BJ (cell line): ENCODE measurements around the gene C15orf39. TPM values are rescaled to one million over a fixed set of nuclear protein-coding genes. Genes with fewer than 3 reads are reported as not detected.
"Not testable (repeated sequence)": the region's sequence is repeated elsewhere in the genome, so short reads cannot be mapped to it uniquely, and the experiment has no call there.

Experiments used
- CTCF ChIA-PET: fragments of 350-600 bp; formaldehyde crosslinking; extraction: SDS; loops from one replicate; lab custom pipeline; 2021; ENCODE audit warnings: antibody characterized with exemption, inconsistent platforms; lab: Yijun Ruan, JAX
- POLR2A ChIA-PET: fragments of 300-600 bp; sonication (Branson Sonifier 250); formaldehyde crosslinking; extraction: SDS; loops from one replicate; lab custom pipeline; 2021; ENCODE audit warnings: antibody characterized with exemption; lab: Charles Lee
- DNase-seq: peaks from one replicate; pipeline ENCODE4 v3.0.0-alpha.2; 2011; ENCODE audit warnings: low read depth
- H3K27me3 ChIP-seq: 2 replicates; pipeline ENCODE4 v1.6.0; 2011; ENCODE audit warnings: low read length; ENCODE audit not compliant: control insufficient read depth, insufficient read depth
- H3K36me3 ChIP-seq: 2 replicates; pipeline ENCODE4 v1.5.1; 2011; ENCODE audit warnings: low read length; ENCODE audit not compliant: control insufficient read depth, insufficient read depth
- H3K4me3 ChIP-seq: 2 replicates; pipeline ENCODE4 v1.5.1; 2011; ENCODE audit warnings: low read depth, mild to moderate bottlenecking, control low read depth, low read length
- CTCF ChIP-seq: IDR thresholded peaks from 2 replicates; pipeline ENCODE4 v1.5.1; 2011; ENCODE audit warnings: low read depth, mild to moderate bottlenecking, control low read depth, inconsistent platforms, low read length, moderate library complexity; ENCODE audit not compliant: insufficient read depth
- polyA plus RNA-seq: library from polyadenylated mRNA; depleted of rRNA; stranded (reverse); fragments of >200 nt; gene quantifications from 2 replicates; pipeline ENCODE4 v1.2.3, GENCODE V29; 2011

Gene C15orf39
- polyA plus RNA-seq, 1 experiment = 4.5 TPM

- H3K36me3 ChIP-seq = no peaks in the 10 kb centered on the region
- no peak overlapping the region for H3K4me3 ChIP-seq
- CTCF ChIA-PET = no interaction called here
- no peak for TF ChIP-seq CTCF
- peaks cover 13% of the 10 kb centered on the region for H3K27me3 ChIP-seq
- no peak for DNase-seq
- POLR2A ChIA-PET = no interaction called here
Observed at GRCh38 chr15:75235051-75235673, 33.5 kb downstream of the C15orf39 start.

GRCh38 chr15:75235760-75236729 lies 34.4 kb downstream of the C15orf39 start:
- ChIA-PET CTCF (no interaction called here), POLR2A (no interaction called here)
- DNase-seq = no peak
- Histone ChIP-seq H3K36me3 (no peaks in the 10 kb centered on the region), H3K27me3 (peaks cover 13% of the 10 kb centered on the region; the same call in 1 of the 2 replicates), H3K4me3 (no peak overlapping the region)
- no peak for TF ChIP-seq CTCF

DNA sequence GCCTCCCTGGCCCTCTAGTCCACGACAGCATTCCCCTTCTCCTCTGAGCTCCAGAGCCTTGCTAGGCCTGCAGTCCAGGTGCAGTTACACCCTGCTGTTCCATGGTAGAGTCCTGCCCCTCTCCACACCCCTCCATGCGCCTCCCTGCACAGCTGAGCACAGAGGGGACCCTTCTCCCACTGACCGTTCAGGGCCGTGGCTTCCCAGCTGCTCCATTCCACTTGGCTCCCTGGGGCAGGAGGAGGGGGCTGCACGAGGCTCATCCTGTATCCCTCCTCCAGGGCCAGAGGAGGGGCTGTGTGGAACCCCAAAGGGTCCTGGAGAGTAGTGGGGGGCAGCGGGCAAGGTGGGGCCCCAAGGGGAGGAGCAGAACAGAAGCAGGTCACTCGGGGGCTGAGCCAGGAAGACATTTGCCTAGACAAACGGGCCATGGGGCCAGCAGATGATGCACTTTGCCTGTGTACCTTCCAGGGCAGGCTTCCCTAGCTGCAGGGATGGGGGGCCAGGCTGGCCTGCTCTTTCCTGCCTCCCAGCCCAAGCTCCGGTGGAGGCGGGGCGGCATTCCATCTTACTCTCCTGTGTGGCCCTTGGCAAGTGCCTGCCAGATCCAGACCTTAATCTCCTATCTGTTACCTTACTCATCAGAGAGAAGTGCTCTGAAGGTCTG lies 35.8 kb downstream of the C15orf39 start:
- no peak for TF ChIP-seq CTCF
- ChIA-PET CTCF (no interaction called here), POLR2A (no interaction called here)
- H3K4me3 ChIP-seq = no peak overlapping the region
- no peaks in the 10 kb centered on the region for H3K36me3 ChIP-seq
- DNase-seq = no peak
- peaks cover 13% of the 10 kb centered on the region; the same call in 1 of the 2 replicates for H3K27me3 ChIP-seq

GRCh38 chr15:75238150-75238549 lies 36.5 kb downstream of the C15orf39 start:
- Histone ChIP-seq H3K27me3 (peaks cover 11% of the 10 kb centered on the region; the same call in 1 of the 2 replicates), H3K4me3 (no peak overlapping the region), H3K36me3 (no peaks in the 10 kb centered on the region)
- no peak for TF ChIP-seq CTCF
- POLR2A ChIA-PET = no interaction called here
- no peak for DNase-seq
- CTCF ChIA-PET = no interaction called here

- H3K4me3 ChIP-seq, DNase-seq, H3K27me3 ChIP-seq, H3K36me3 ChIP-seq, POLR2A ChIA-PET, CTCF ChIA-PET: not testable (repeated sequence)
Observed at GRCh38 chr15:75245741-75246140, 44.1 kb downstream of the C15orf39 start.

- CTCF ChIA-PET = interaction anchor here (0.9 kb wide), 1 partner anchor 226 kb away, joined by 4 read pairs; the partner anchor contains the start of gene PPCDC
- peaks cover 13% of the 10 kb centered on the region for H3K27me3 ChIP-seq
- H3K36me3 ChIP-seq, POLR2A ChIA-PET, H3K4me3 ChIP-seq, DNase-seq: not testable (repeated sequence)
Observed at GRCh38 chr15:75248991-75249390, 47.3 kb downstream of the C15orf39 start.
